Natural killer cell treated with Interleukin-12 subunit alpha and Interleukin-12 subunit beta and Interleukin-15 and Interleukin-18, amount 100 ng/mL, for 72 hours (primary cell): ENCODE data around the gene PDIA5. TPM values are rescaled to one million over a fixed set of nuclear protein-coding genes. Genes with fewer than 3 reads are reported as not detected.

Experiments used
- ATAC-seq, 2 donors: fragments of 150-1000 bp; cut with Tn5 transposase in 1 of 2; sonication (Bioruptor Pico), chemical (Tn5 transposase) in 1 of 2; 2 replicates each; pipeline ENCODE4 v1.10.0; 2021
- DNase-seq: peaks from one replicate; pipeline ENCODE4 v3.0.0; 2022; ENCODE audit warnings: low spot score
- H3K27ac Mint-ChIP-seq, 2 donors: 1 replicate in 1 of 2; 2 replicates in 1 of 2; pipeline ENCODE4 v1.8.0; 2022; ENCODE audit warnings: mixed read lengths in 2 of 2, mild to moderate bottlenecking in 1 of 2, moderate library complexity in 1 of 2
- H3K27me3 Mint-ChIP-seq, 2 donors: 1 replicate in 1 of 2; 2 replicates in 1 of 2; pipeline ENCODE4 v1.8.0; 2022; ENCODE audit warnings: mixed read lengths in 2 of 2
- H3K36me3 Mint-ChIP-seq: one replicate; pipeline ENCODE4 v1.8.0; 2022; ENCODE audit warnings: mixed read lengths
- H3K4me1 Mint-ChIP-seq, 2 donors: 1 replicate in 1 of 2; 2 replicates in 1 of 2; pipeline ENCODE4 v1.8.0; 2022; ENCODE audit warnings: low read depth in 2 of 2, mixed read lengths in 2 of 2, mild to moderate bottlenecking in 1 of 2
- H3K4me3 Mint-ChIP-seq: one replicate; pipeline ENCODE4 v1.8.0; 2022; ENCODE audit warnings: mixed read lengths
- H3K9me3 Mint-ChIP-seq: 2 replicates; pipeline ENCODE4 v1.8.0; 2022; ENCODE audit warnings: mixed read lengths
- total RNA-seq, 2 donors: library from RNA; stranded (reverse); gene quantifications; one replicate each; pipeline ENCODE4 v1.2.3, GENCODE V29; 2022

Gene PDIA5
- total RNA-seq, 2 donors from 2014 or later, result 10.3 to 33.3 TPM

- no peak overlapping the region for H3K4me3 Mint-ChIP-seq
- ATAC-seq (no peak), DNase-seq (no peak)
- H3K4me1 Mint-ChIP-seq, result no peaks in the 10 kb centered on the region
- H3K27ac Mint-ChIP-seq, result no peak overlapping the region
- no peaks in the 10 kb centered on the region for H3K9me3 Mint-ChIP-seq
- H3K36me3 Mint-ChIP-seq, result no peaks in the 10 kb centered on the region
- H3K27me3 Mint-ChIP-seq, result peaks cover 18 to 21% of the 10 kb centered on the region in 2 donors
Observed at GRCh38 chr3:123050666-123051065, 16.2 kb upstream of the PDIA5 start.

- DNase-seq (no peak), ATAC-seq (no peak)
- H3K4me3 Mint-ChIP-seq, result no peak overlapping the region
- no peaks in the 10 kb centered on the region for H3K9me3 Mint-ChIP-seq
- H3K27ac Mint-ChIP-seq, result no peak overlapping the region
- no peaks in the 10 kb centered on the region for H3K4me1 Mint-ChIP-seq
- peaks cover 18 to 19% of the 10 kb centered on the region in 2 donors for H3K27me3 Mint-ChIP-seq
- no peaks in the 10 kb centered on the region for H3K36me3 Mint-ChIP-seq
Observed at GRCh38 chr3:123053107-123053506, 13.7 kb upstream of the PDIA5 start.

DNA sequence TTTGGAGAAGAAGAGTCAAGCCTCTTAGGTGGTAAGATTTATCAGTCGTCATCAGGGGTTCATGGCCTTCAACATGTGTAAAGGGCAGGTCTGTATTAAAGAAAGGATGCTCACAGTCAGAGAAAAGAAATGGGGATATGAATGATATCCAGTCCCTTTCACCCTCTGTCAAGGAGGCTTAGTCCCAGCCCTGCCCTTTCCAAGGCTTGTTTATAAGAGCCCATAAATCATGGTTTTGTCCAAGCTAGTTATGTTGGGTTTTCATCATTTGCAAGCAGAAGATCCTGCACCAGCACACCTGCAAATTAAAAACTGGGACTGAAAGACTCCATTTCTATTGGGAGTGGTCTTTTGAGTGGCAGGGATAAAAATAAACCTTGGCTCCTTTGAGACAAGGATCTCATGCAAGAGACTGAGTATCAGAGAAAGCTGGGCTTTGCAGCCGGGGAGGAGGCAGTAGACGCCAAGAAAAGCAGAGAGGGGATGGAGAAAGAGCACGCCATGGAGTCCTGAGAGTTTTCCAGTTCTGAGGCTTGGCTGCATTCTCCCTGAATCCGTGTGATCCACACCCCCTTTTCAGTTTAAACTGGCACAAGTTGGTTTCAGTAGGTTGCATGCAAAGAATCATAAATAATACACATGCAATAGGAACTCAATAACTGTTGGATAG, 12.6 kb upstream of the PDIA5 start:
- no peak overlapping the region for H3K4me3 Mint-ChIP-seq
- H3K27me3 Mint-ChIP-seq, result peaks cover 16 to 18% of the 10 kb centered on the region in 2 donors
- DNase-seq, result no peak
- no peak overlapping the region for H3K27ac Mint-ChIP-seq
- H3K4me1 Mint-ChIP-seq, result no peaks in the 10 kb centered on the region
- H3K9me3 Mint-ChIP-seq, result no peaks in the 10 kb centered on the region
- ATAC-seq, result no peak
- H3K36me3 Mint-ChIP-seq, result no peaks in the 10 kb centered on the region

DNA sequence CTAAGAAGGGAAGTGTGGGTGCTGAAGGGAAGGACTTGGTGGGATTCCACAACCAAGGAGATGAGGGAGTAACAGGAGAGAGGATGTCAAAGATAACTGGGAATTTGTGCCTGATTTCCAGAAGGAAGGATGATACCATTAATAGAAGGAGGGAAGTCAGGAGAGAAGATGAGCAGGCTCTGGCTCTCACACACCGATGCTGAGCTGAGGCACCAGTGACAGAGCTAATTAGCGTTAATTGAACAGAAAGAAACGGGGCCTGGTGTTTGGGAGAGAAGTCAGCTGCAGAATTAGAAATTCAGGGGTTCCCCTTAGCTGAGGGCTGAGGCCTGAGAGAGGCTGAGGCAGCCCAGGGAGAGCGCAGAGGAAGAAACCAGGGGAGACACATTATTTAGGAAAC, 11.9 kb upstream of the PDIA5 start:
- Mint-ChIP-seq H3K27me3 (peaks cover 14 to 18% of the 10 kb centered on the region in 2 donors), H3K4me1 (no peaks in the 10 kb centered on the region), H3K4me3 (no peak overlapping the region)

DNA sequence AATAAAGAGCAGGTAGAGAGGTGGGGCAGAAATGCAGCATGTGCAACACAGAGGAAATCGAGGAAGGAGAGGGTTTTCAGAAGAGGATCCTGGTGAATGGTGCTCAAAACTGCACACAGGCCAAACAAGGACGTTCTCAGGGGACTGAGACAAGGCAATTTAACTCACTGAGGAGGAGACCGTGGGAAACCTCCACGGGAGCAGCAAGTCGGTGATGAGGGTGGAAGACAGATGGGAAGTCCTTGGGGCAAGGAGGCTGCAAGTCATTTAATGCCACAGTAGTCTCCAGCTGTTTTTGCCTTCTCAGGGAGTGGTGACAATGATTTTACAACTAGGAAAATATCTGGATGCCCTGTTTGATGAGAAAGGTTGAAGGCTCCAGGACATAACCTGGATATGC, 11.5 kb upstream of the PDIA5 start:
- Mint-ChIP-seq H3K4me3 (no peak overlapping the region), H3K4me1 (no peaks in the 10 kb centered on the region), H3K9me3 (no peaks in the 10 kb centered on the region), H3K36me3 (no peaks in the 10 kb centered on the region), H3K27ac (no peak overlapping the region), H3K27me3 (peaks cover 13 to 20% of the 10 kb centered on the region in 2 donors)
- ATAC-seq (no peak), DNase-seq (no peak)

More for the DNA sequence above, 11.9 kb upstream of the PDIA5 start:
- ATAC-seq, result no peak
- no peak for DNase-seq
- Mint-ChIP-seq H3K9me3 (no peaks in the 10 kb centered on the region), H3K27ac (no peak overlapping the region), H3K36me3 (no peaks in the 10 kb centered on the region)

- H3K4me1 Mint-ChIP-seq, result no peaks in the 10 kb centered on the region
- H3K27me3 Mint-ChIP-seq, result peaks cover 19 to 35% of the 10 kb centered on the region in 2 donors
- H3K27ac Mint-ChIP-seq, result no peak overlapping the region
- no peak overlapping the region for H3K4me3 Mint-ChIP-seq
- H3K9me3 Mint-ChIP-seq, result no peaks in the 10 kb centered on the region
- ATAC-seq (no peak), DNase-seq (no peak)
- H3K36me3 Mint-ChIP-seq, result no peaks in the 10 kb centered on the region
Observed at GRCh38 chr3:123058505-123058904, 8.3 kb upstream of the PDIA5 start.

DNA sequence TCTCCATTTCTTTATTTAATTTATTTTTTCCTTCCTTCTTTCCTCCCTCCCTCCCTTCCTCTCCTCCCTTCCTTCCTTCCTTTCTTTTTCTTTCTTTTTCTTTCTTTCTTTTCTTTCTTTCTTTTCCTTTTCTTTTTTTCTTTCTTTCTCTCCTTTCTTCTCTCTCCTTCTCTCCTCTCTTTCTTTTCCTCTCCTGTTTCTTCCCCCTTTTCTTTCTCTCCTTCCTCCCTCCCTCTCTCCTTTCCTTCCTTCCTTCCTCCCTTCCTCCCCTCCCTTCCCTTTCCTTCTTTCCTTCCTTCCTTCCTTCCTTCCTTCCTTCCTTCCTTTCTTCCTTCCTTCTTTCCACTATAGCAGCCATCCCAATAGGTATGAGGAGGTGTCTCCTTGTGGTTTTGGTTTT, 6.8 kb upstream of the PDIA5 start:
- Mint-ChIP-seq H3K4me3 (no peak overlapping the region), H3K4me1 (peaks cover 6 to 9% of the 10 kb centered on the region in 2 donors), H3K9me3 (no peaks in the 10 kb centered on the region), H3K36me3 (no peaks in the 10 kb centered on the region), H3K27ac (no peak overlapping the region), H3K27me3 (peaks cover 21 to 39% of the 10 kb centered on the region in 2 donors)
- ATAC-seq, result no peak
- DNase-seq, result no peak

- Mint-ChIP-seq H3K27ac (no peak overlapping the region), H3K4me3 (no peak overlapping the region), H3K4me1 (peaks cover 12 to 13% of the 10 kb centered on the region in 2 donors), H3K36me3 (no peaks in the 10 kb centered on the region), H3K9me3 (no peaks in the 10 kb centered on the region), H3K27me3 (peaks cover 24 to 38% of the 10 kb centered on the region in 2 donors)
- no peak for ATAC-seq
- no peak for DNase-seq
Observed at GRCh38 chr3:123061856-123062255, 5.0 kb upstream of the PDIA5 start.

GRCh38 chr3:123063034-123063433, 3.8 kb upstream of the PDIA5 start:
- Mint-ChIP-seq H3K36me3 (no peaks in the 10 kb centered on the region), H3K27ac (no peak overlapping the region), H3K4me1 (peaks cover 17 to 18% of the 10 kb centered on the region in 2 donors), H3K27me3 (peaks cover 26 to 38% of the 10 kb centered on the region in 2 donors), H3K9me3 (no peaks in the 10 kb centered on the region), H3K4me3 (no peak overlapping the region)
- no peak for DNase-seq
- ATAC-seq, result no peak

DNA sequence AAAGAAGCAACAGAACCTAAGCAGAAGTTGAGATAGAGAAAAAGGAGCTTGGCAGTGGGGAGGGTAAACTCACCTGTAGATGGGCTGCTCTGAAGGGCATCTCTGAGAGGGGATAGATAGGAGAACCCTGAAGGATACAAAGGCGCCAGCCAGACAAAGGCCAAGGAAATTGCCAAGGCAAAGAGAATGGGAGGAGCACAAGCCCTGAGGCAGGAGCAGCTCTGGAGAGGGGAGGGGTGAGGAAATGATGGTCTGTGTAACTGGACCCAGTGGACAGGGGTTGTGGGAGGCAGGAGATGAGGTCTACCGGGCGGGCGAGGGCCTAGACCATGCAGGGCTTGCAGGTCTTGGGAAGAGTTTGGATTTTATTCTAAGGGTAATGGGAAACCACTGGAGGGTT, 2.3 kb upstream of the PDIA5 start:
- Mint-ChIP-seq H3K9me3 (no peaks in the 10 kb centered on the region), H3K4me3 (no peak overlapping the region), H3K4me1 (peaks cover 18 to 20% of the 10 kb centered on the region in 2 donors), H3K27ac (no peak overlapping the region), H3K27me3 (peaks cover 34 to 38% of the 10 kb centered on the region in 2 donors), H3K36me3 (no peaks in the 10 kb centered on the region)
- DNase-seq (no peak), ATAC-seq (no peak)

- H3K27me3 Mint-ChIP-seq, result peaks cover 34 to 38% of the 10 kb centered on the region in 2 donors
- no peak overlapping the region for H3K4me3 Mint-ChIP-seq
- H3K27ac Mint-ChIP-seq, result no peak overlapping the region
- ATAC-seq (peak in 1 of 2 donors; percentile 39), DNase-seq (no peak)
- no peaks in the 10 kb centered on the region for H3K36me3 Mint-ChIP-seq
- peaks cover 18 to 20% of the 10 kb centered on the region in 2 donors for H3K4me1 Mint-ChIP-seq
- H3K9me3 Mint-ChIP-seq, result no peaks in the 10 kb centered on the region
Observed at GRCh38 chr3:123064914-123065313, 1.9 kb upstream of the PDIA5 start.

DNA sequence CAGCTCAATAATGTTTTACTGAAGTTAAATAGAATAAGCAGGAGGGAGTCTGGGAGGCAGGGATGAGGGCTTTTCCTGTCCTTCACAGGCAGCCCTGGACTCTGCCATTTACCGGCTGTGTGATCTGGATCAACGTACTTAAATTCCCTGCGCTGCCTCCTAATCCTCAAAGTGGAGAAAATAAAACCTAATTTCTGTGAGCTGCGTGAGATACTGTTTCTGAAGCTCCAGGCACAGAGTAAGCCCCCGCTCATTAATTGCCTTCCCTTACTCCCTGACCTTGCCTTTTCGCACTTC, 278 bp upstream of the PDIA5 start:
- peaks cover 28 to 31% of the 10 kb centered on the region in 2 donors for H3K27me3 Mint-ChIP-seq
- peaks cover 18 to 22% of the 10 kb centered on the region in 2 donors for H3K4me1 Mint-ChIP-seq
- H3K27ac Mint-ChIP-seq, result no peak overlapping the region
- DNase-seq (no peak), ATAC-seq (no peak)
- H3K9me3 Mint-ChIP-seq, result no peaks in the 10 kb centered on the region
- H3K36me3 Mint-ChIP-seq, result no peaks in the 10 kb centered on the region
- H3K4me3 Mint-ChIP-seq, result peak overlapping the region; percentile 85

DNA sequence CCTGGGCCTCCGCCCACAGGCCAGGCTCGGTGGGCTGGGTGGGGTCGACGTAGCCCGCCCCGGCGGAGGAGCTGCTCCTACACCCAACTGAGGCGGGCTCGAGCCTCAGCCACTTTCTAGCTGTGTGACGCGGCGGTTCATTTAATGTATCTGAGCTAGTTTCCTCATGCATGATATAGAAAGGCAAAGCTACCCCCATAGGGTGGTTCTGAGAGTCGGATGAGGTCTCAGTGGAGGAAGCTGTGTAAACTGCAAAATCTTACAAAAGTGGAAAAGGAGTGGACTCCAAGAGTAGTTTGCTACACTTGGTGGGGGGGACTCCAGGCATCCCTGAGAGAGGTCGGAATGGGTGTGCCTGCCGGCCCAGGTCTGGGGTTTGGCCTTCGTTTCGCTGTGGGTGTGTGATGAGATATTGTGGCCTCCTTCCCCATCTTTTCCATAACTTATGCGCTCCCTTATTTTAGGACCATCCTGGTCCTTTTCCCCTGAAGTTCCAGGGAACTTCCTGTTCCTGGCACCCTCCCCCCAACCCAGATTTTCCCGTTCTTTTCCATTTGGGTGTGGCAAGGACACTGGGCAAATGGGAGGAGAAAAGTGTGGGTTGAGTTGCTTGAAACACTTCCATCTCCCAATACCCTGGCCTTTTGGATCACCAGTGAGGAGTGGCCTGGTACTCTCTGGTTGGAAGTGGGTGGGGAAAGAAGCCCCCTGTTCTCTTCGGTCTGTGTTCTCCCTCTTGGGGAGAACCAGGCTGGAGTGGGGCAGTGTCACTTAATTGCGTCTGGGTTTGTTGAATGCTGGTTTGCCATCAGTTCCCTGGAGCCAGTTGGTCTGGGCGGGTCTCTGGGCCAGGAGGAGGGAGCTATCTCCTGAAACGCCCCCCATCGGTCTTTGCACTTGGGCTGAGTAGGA, 1.1 kb downstream of the PDIA5 start:
- Mint-ChIP-seq H3K27ac (no peak overlapping the region), H3K4me1 (peaks cover 20 to 31% of the 10 kb centered on the region in 2 donors), H3K4me3 (peak overlapping the region; percentile 85), H3K36me3 (no peaks in the 10 kb centered on the region), H3K27me3 (peaks cover 28 to 29% of the 10 kb centered on the region in 2 donors), H3K9me3 (no peaks in the 10 kb centered on the region)
- DNase-seq (no peak), ATAC-seq (peak; percentile 26 to 57)
